Keratinocyte (primary cell): ENCODE results near the gene ATP5F1E. TPM values are rescaled to one million over a fixed set of nuclear protein-coding genes. Genes with fewer than 3 reads are reported as not detected.

Experiments
- DNase-seq: peaks from one replicate; pipeline ENCODE4 v3.0.0-alpha.2; 2011; ENCODE audit warnings: low read depth, missing footprints, low spot score
- FAIRE-seq: peaks from 2 replicates; lab custom pipeline; 2011; peaks lifted over from hg19 to GRCh38; lab: Jason Lieb, UNC
- H2AFZ ChIP-seq: 2 replicates; pipeline ENCODE4 v1.6.0; 2012; ENCODE audit warnings: low read length, control low read depth, inconsistent platforms; ENCODE audit not compliant: control insufficient read depth
- H3K27ac ChIP-seq: 2 replicates; pipeline ENCODE4 v1.5.1; 2011; ENCODE audit warnings: low read length; ENCODE audit not compliant: control insufficient read depth, insufficient read depth
- H3K27me3 ChIP-seq: 3 replicates; pipeline ENCODE4 v1.6.0; 2011; ENCODE audit warnings: low read length; ENCODE audit not compliant: control insufficient read depth, insufficient read depth; ENCODE audit errors: extremely low read depth
- H3K36me3 ChIP-seq, 2 experiments: 2 replicates in 1 of 2; 3 replicates in 1 of 2; pipeline ENCODE4 v1.5.1; 2011; ENCODE audit warnings: low read length in 2 of 2, mild to moderate bottlenecking in 1 of 2; ENCODE audit not compliant: control insufficient read depth in 2 of 2, insufficient read depth in 2 of 2; ENCODE audit errors: extremely low read depth in 1 of 2
- H3K4me1 ChIP-seq: 3 replicates; pipeline ENCODE4 v1.5.1; 2011; ENCODE audit warnings: low read length; ENCODE audit not compliant: control insufficient read depth, insufficient read depth; ENCODE audit errors: extremely low read depth
- H3K4me2 ChIP-seq: 3 replicates; pipeline ENCODE4 v1.6.0; 2011; ENCODE audit warnings: low read depth, low read length; ENCODE audit not compliant: control insufficient read depth, insufficient read depth; ENCODE audit errors: extremely low read depth
- H3K4me3 ChIP-seq, 3 experiments: fragments of 200-600 bp in 1 of 3; sonication (generic) in 1 of 3; 2 replicates in 2 of 3; 3 replicates in 1 of 3; pipeline ENCODE4 v1.5.1; 2011 to 2016; ENCODE audit warnings: low read length in 3 of 3, mild to moderate bottlenecking in 3 of 3, control low read depth in 2 of 3, inconsistent platforms in 1 of 3, low read depth in 1 of 3, mixed read lengths in 1 of 3, mixed run types in 1 of 3, moderate library complexity in 1 of 3; ENCODE audit not compliant: control insufficient read depth in 2 of 3, insufficient read depth in 2 of 3; ENCODE audit errors: extremely low read depth in 1 of 3
- H3K79me2 ChIP-seq: 2 replicates; pipeline ENCODE4 v1.6.0; 2012; ENCODE audit warnings: low read length; ENCODE audit not compliant: control insufficient read depth, insufficient read depth
- H3K9ac ChIP-seq: 3 replicates; pipeline ENCODE4 v1.6.0; 2011; ENCODE audit warnings: low read length; ENCODE audit not compliant: control insufficient read depth, insufficient read depth; ENCODE audit errors: extremely low read depth
- H3K9me1 ChIP-seq: 3 replicates; pipeline ENCODE4 v1.6.0; 2011; ENCODE audit warnings: low read length; ENCODE audit not compliant: control insufficient read depth, insufficient read depth; ENCODE audit errors: extremely low read depth
- H3K9me3 ChIP-seq: 2 replicates; pipeline ENCODE4 v1.5.1; 2012; ENCODE audit warnings: low read depth, low read length; ENCODE audit not compliant: control insufficient read depth
- H4K20me1 ChIP-seq: 3 replicates; pipeline ENCODE4 v1.6.0; 2011; ENCODE audit warnings: low read length; ENCODE audit not compliant: control insufficient read depth, insufficient read depth; ENCODE audit errors: extremely low read depth
- EZH2 ChIP-seq: IDR thresholded peaks from one replicate; pipeline ENCODE4 v1.6.1; 2012; ENCODE audit warnings: inconsistent platforms, mild to moderate bottlenecking, low read length, moderate library complexity
- dilution Hi-C: fragments of 300-500 bp; cut with MboI; formaldehyde crosslinking; loops from one replicate; pipeline ENCODE4 v1.7.0; 2020; ENCODE audit warnings: low sequenced_read_pairs; ENCODE audit not compliant: extremely low pct_ligation_motif_present
- polyA plus RNA-seq, 5 experiments: library from polyadenylated mRNA; depleted of rRNA in 3 of 5; stranded (reverse) in 3 of 5; stranded (forward) in 1 of 5; unstranded in 1 of 5; fragments of >200 nt; gene quantifications; 1 replicate in 1 of 5; 2 replicates in 3 of 5; 3 replicates in 1 of 5; pipeline versions ENCODE4 v1.2.1 to v1.2.3, GENCODE V29; 2011 to 2012; ENCODE audit warnings: missing spikeins in 2 of 5, low read depth in 1 of 5, low replicate concordance in 1 of 5
- TF ChIP-seq, protein P1 (sequence below), 3 experiments: IDR thresholded peaks in 1 of 3; conservative IDR thresholded peaks in 1 of 3; optimal IDR thresholded peaks in 1 of 3; 2 replicates in 2 of 3; 3 replicates in 1 of 3; pipeline versions ENCODE3 to v1.5.1; 2011; ENCODE audit warnings: low read length in 3 of 3, mild to moderate bottlenecking in 3 of 3, moderate library complexity in 2 of 3, control low read depth in 1 of 3, inconsistent platforms in 1 of 3; ENCODE audit not compliant: insufficient read depth in 2 of 3; ENCODE audit errors: extremely low read depth in 1 of 3

ATP5F1E gene
- polyA plus RNA-seq, 1 donor (not counting 4 experiments of a cell fraction or from before 2014, with no cell fraction given): 99.7 TPM

- H3K79me2 ChIP-seq: peaks cover 45% of the 10 kb centered on the region
- H2AFZ ChIP-seq: no peak overlapping the region
- H3K27ac ChIP-seq: no peak overlapping the region
- H4K20me1 ChIP-seq: peaks cover 5% of the 10 kb centered on the region
- FAIRE-seq: no peak
- H3K36me3 ChIP-seq: peaks cover 8 to 16% of the 10 kb centered on the region in 2 experiments
- peak overlapping the region in 2 of 3 experiments; percentile 0 to 68 for H3K4me3 ChIP-seq
- H3K4me1 ChIP-seq: peaks cover 6% of the 10 kb centered on the region
- H3K9me3 ChIP-seq: no peaks in the 10 kb centered on the region
- H3K27me3 ChIP-seq: no peaks in the 10 kb centered on the region
- H3K9ac ChIP-seq: no peak overlapping the region
- peak overlapping the region; percentile 82 for H3K4me2 ChIP-seq
- no peak for TF ChIP-seq EZH2
- TF ChIP-seq, protein P1, sequence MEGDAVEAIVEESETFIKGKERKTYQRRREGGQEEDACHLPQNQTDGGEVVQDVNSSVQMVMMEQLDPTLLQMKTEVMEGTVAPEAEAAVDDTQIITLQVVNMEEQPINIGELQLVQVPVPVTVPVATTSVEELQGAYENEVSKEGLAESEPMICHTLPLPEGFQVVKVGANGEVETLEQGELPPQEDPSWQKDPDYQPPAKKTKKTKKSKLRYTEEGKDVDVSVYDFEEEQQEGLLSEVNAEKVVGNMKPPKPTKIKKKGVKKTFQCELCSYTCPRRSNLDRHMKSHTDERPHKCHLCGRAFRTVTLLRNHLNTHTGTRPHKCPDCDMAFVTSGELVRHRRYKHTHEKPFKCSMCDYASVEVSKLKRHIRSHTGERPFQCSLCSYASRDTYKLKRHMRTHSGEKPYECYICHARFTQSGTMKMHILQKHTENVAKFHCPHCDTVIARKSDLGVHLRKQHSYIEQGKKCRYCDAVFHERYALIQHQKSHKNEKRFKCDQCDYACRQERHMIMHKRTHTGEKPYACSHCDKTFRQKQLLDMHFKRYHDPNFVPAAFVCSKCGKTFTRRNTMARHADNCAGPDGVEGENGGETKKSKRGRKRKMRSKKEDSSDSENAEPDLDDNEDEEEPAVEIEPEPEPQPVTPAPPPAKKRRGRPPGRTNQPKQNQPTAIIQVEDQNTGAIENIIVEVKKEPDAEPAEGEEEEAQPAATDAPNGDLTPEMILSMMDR (optimal IDR thresholded peaks at IDR 0.05 in 1 of 3, IDR thresholded peaks at IDR 0.05 in 1 of 3, conservative IDR thresholded peaks at IDR 0.05 in 1 of 3; ENCODE audit: extremely low read depth in 1 of 3, insufficient read depth in 2 of 3, low read length in 3 of 3): no peak
- dilution Hi-C loops: no loop called here
- H3K9me1 ChIP-seq: no peaks in the 10 kb centered on the region
- no peak for DNase-seq
These were observed 49.6 kb downstream of the ATP5F1E start for GRCh38 chr20:58982406-58983114.

GRCh38 chr20:58981628-58982364, 50.3 kb downstream of the ATP5F1E start:
- peak overlapping the region; percentile 50 for H3K27ac ChIP-seq
- no peak overlapping the region for H2AFZ ChIP-seq
- no peak for FAIRE-seq
- peaks cover 45% of the 10 kb centered on the region for H3K79me2 ChIP-seq
- H4K20me1 ChIP-seq: peaks cover 5% of the 10 kb centered on the region
- no peaks in the 10 kb centered on the region for H3K27me3 ChIP-seq
- peak overlapping the region; percentile 68 to 92 (median 71) for H3K4me3 ChIP-seq
- H3K36me3 ChIP-seq: peaks cover 4 to 9% of the 10 kb centered on the region in 2 experiments
- TF ChIP-seq, protein P1 (optimal IDR thresholded peaks at IDR 0.05 in 1 of 3, IDR thresholded peaks at IDR 0.05 in 1 of 3, conservative IDR thresholded peaks at IDR 0.05 in 1 of 3; ENCODE audit: extremely low read depth in 1 of 3, insufficient read depth in 2 of 3, low read length in 3 of 3): no peak
- TF ChIP-seq EZH2: no peak
- no peaks in the 10 kb centered on the region for H3K9me1 ChIP-seq
- H3K9ac ChIP-seq: peak overlapping the region; percentile 80
- peaks cover 6% of the 10 kb centered on the region for H3K4me1 ChIP-seq
- dilution Hi-C loops: no loop called here
- DNase-seq: no peak
- peak overlapping the region; percentile 82 for H3K4me2 ChIP-seq
- no peaks in the 10 kb centered on the region for H3K9me3 ChIP-seq
